Left cardiac atrium (tissue), 4 donors: ENCODE data around the gene PLCH2. TPM values are rescaled to one million over a fixed set of nuclear protein-coding genes. Genes with fewer than 3 reads are reported as not detected.

Experiments used
- ATAC-seq, 2 donors: fragments of 200-7000 bp; cut with Tn5 transposase; one replicate each; pipeline ENCODE4 v1.9.1; 2020; ENCODE audit warnings: mild to moderate bottlenecking in 2 of 2, moderate library complexity in 2 of 2
- DNase-seq: peaks from one replicate; pipeline ENCODE4 v3.0.0-alpha.2; 2020
- intact Hi-C, 2 donors: fragments of 100-400 bp; cut with DNase I; formaldehyde crosslinking; loops; one replicate each; pipeline versions ENCODE4 v1.14.1 to v1.15.1; 2022 to 2023
- total RNA-seq, 2 donors: library from RNA; stranded (reverse); fragmentation: NEBNext Ultra II Directional; extraction: Animal tissue kit (Norgen Biotek cat#: 25700); gene quantifications; one replicate each; pipeline ENCODE4 v1.2.1, GENCODE V29; 2021
- donor health status: DM: no; HTN: yes; CAD: no.
- donor health status: DM: no; HTN: yes; CAD: no; lungs with severe emphysema.
- donor health status: DM: yes; HTN: yes; CAD: no.
- donor health status: Dilated cardiomyopathy.

Gene PLCH2
- total RNA-seq, 2 donors from 2014 or later = 0.13 to 0.74 TPM

DNA sequence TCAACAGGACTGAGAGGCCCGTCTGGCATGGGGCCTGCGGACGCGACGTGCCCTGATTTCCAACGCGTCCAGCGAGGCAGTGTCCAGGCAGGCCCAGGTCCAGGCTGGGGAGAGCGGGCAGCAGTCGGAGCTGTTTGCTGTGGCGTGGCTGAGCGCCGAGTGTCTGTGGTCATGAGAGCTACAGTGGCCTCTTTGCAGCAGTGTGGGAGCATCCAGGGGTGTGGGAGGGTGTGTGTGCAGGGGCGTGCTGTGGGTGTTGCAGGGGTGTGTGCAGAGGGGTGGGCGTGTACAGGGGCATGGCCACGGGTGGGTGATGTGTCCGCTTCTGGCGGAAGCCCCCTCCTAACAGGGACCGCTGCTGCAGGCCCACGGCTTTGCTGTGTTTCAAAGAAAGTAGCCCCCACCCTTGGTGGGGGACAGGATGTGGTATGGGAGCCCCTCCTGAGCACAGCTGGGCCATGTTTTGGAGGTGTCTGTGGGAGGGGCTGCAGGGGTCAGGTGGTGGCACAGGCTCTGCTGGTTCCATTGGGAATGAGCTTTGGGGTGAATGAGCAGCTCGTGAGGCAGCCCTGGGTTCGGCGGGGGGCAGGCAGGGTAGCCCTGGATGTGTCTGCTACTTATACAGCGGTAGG is 17.7 kb downstream of the PLCH2 start:
- intact Hi-C loops = no loop called here
- ATAC-seq = no peak

GRCh38 chr1:2494323-2494693 is 18.2 kb downstream of the PLCH2 start:
- DNase-seq (no peak), ATAC-seq (peak; percentile 31 to 56)
- intact Hi-C loops = no loop called here

More for the DNA sequence above, 17.7 kb downstream of the PLCH2 start:
- no peak for DNase-seq

DNA sequence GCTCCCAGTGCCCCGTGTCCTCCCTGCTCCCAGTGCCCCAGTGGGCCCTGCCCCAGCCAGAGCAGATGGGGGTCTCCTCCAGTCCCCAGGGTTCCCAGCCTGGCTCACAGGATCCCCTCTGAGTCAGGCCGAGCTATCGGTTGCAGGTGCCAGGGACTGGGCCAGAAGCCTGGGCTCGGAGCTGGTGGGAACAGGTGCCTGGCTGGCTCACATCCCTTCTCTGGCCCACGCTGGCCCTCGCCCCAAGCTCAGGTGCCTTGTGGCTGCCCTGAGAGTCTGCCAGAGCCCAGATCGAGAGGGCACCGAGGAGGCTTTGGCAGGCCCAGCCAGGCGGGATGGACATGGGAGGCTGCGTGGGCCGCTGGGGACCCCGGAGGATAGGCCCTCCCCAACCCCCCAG is 18.9 kb downstream of the PLCH2 start:
- intact Hi-C loops = no loop called here
- ATAC-seq (no peak), DNase-seq (no peak)

DNA sequence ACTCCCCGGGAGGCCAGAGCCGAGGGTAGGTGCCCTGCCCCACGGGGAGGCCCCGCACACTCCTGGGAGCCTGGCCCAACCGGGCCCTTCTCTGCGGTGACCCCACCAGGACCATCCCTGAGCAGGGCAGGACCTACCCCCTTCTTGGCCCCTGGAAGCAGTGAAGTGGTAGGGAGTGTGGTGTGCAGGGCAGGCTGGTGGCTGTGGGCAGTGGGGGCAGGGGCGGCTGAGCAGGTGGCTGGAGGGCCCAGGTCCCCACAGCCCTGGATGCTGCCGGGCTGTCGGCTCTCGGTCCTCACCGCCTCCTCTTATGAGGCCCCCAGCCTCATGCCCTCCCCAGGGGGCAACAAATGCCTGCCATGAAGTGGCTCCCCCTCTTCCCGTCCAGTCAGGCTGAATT is 19.5 kb downstream of the PLCH2 start:
- ATAC-seq = no peak

DNA sequence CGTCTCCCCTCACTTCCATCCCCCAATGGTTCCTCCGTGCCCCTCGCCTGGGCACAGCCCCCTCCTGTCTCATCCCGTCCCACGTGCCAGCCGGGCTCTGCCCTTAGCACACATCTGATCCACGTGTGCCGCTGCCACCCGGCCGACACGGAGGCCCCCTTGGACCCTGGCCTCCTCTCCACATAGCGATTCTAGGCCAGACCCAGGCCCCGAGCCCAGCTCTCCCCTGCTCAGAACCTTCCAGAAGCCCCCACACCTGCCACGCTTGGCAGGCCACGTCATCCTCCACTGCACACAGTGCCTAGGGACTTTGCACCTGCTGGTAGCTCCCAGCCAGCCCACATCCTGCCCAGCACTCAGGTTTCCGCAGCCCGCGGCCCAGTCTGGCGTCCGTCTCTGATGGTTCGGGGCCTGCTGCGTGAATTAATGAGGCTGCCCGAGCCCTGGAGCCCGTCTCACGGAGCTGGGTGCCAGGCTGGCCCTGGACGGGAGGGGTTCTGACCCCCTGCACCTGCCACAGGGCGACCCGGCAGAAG is 20.1 kb downstream of the PLCH2 start:
- intact Hi-C loops = no loop called here
- no peak for ATAC-seq
- no peak for DNase-seq

More for the DNA sequence above, 19.5 kb downstream of the PLCH2 start:
- no peak for DNase-seq
- intact Hi-C loops = no loop called here

GRCh38 chr1:2496746-2497145 is 20.7 kb downstream of the PLCH2 start:
- intact Hi-C loops = no loop called here
- no peak for ATAC-seq

DNA sequence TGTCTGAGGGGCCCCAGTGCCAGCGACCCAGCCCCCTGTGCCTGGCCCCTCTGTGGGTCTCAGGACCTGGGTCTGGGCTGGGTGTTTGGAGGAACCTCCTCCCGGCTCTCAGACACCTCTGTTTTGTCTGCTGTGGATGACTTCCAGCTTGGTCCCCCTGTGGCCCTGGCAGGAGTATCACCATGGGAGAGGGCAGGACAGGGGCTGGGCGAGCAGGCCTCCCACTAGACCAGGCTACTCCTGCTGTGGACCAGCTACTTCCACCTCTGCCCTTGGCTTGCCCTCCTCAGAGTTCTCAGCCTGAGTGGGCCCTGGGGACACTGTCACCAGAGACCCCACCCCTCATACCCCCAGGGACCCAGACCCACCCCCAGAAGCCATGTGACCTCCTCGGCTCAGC is 21.8 kb downstream of the PLCH2 start:
- ATAC-seq (no peak), DNase-seq (no peak)
- intact Hi-C loops = no loop called here

More at GRCh38 chr1:2496746-2497145, 20.7 kb downstream of the PLCH2 start:
- no peak for DNase-seq

GRCh38 chr1:2498648-2499047 is 22.6 kb downstream of the PLCH2 start:
- intact Hi-C loops = no loop called here
- DNase-seq (no peak), ATAC-seq (no peak)

DNA sequence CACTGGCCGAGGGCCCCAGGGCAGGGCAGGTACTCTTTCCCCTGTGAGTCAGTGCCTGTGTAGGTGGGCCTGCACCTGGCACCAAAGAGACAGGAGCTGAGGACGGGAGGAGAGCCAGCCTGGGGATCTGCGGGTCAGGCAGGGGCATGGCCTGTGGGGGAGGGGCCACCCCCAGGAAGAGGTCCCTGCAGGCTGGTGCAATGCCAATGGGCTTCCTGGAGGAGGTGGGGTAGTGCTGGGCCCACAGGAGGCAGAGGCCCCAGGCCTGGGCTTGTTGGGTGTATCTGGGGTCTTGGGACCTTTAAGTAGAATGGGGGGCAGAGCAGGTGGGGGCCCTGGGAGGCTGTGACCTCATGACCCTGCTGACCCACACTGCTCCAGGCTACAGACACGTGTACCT is 23.2 kb downstream of the PLCH2 start:
- ATAC-seq (no peak), DNase-seq (no peak)
- intact Hi-C loops = no loop called here

- ATAC-seq = no peak
Measured at GRCh38 chr1:2499986-2500596, 24.0 kb downstream of the PLCH2 start.

DNA sequence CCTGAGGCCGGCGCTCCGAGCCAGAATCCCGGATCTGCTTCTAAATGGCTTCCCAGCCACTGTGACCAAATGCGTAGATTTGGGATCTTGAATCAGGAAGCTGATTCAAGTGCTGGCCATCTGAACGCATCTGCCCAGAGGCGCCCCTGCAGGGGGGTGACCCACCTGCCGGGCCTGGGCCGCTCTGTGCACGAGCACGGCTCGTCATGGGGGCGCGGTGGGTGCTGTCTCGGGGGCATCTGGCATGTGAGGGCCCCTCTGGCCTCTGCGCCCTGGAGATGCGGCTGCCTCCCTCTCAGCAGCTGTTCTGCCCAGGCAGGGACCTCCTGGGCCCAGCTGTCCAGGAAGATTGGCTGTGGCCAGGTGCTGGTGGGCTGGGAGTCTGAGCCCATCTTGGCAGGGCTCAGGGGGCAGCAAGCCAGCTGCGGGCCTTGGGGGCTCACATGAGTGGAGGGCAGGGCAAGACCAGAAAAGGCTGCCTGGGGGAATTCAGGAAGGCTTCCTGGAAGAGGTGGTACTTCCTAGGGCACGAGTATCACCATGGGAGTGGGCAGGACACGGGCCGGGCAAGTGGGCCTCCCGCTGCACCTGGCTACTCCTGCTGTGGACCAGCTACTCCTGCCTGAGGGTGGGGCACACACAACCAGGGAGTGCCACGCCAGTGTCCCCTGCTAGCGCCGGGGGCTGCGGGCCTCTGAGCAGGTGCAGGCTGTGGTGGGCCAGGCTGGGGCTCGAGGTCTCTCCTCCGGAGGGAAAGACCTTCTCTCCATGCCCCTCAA is 25.1 kb downstream of the PLCH2 start:
- intact Hi-C loops = no loop called here
- DNase-seq = no peak
- no peak for ATAC-seq

More at GRCh38 chr1:2499986-2500596, 24.0 kb downstream of the PLCH2 start:
- intact Hi-C loops = no loop called here
- no peak for DNase-seq

GRCh38 chr1:2501820-2502119 is 25.7 kb downstream of the PLCH2 start:
- intact Hi-C loops = no loop called here
- no peak for ATAC-seq
- DNase-seq = no peak

- DNase-seq (no peak), ATAC-seq (no peak)
- intact Hi-C loops = no loop called here
Measured at GRCh38 chr1:2502210-2502609, 26.1 kb downstream of the PLCH2 start.

DNA sequence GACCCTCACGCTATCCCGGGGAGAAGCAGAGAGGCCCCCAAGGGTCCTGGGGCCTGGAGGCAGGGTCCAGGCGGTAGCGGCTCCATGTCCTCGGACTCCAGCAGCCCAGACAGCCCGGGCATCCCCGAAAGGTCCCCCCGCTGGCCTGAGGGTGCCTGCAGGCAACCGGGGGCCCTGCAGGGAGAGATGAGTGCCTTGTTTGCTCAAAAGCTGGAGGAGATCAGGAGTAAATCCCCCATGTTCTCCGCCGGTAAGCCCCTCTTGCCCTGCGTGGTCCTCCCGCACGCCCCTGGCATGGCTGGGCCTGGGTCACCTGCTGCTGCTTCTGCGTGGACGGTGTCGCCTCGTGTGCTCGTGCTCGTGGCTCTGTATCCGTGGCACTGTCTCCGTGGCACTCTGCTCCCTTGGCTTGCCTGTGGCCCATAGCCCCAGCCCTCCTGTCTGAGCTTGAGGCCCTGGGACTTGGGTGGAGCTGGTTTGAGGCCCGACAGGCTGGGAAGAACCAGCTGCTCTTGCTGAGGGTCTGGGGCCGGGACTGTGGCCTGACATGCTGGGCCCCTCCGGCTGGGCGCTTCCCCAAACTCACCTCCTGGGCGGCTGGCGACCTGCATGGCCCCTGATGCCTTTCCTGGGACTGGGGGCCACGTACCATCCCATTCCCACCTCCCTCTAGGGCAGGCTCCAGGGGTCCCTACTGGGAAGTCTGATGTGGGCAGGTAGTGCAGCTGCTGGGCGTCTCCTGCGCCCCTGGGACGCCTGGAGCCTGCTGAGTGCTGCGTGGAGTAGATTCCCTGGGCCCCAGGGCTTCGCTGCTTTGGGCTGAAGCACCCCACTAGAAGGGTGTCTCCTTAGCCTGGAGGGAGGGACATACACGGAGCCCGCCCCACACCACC is 26.8 kb downstream of the PLCH2 start:
- ATAC-seq (no peak), DNase-seq (no peak)
- intact Hi-C loops = no loop called here

DNA sequence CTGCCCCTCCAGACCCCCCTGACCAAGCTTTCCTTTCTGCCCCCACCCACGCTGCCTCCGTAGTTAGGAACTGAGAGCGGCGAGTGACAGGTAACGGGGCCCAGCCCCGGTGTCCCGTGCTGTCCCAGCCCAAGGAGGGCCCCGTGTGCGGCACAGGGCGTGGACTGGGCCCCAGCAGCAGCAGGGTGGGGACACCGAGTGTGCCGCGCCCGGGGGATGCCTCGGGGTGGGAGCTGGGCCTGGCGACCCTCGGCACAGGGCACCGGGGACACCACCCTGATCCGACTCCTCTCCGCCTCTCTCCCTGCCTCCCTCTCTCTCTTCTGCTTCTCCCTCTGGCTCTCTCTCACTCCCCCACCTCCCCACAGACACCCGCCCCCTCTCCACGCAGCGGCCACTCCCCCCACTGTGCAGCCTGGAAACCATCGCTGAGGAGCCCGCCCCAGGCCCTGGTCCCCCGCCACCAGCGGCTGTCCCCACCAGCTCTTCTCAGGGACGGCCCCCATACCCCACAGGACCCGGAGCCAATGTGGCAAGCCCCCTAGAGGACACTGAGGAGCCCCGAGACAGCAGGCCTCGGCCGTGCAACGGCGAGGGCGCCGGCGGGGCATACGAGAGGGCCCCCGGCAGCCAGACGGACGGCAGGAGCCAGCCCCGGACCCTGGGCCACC is 27.6 kb downstream of the PLCH2 start:
- DNase-seq = no peak
- no peak for ATAC-seq
- intact Hi-C loops = no loop called here

DNA sequence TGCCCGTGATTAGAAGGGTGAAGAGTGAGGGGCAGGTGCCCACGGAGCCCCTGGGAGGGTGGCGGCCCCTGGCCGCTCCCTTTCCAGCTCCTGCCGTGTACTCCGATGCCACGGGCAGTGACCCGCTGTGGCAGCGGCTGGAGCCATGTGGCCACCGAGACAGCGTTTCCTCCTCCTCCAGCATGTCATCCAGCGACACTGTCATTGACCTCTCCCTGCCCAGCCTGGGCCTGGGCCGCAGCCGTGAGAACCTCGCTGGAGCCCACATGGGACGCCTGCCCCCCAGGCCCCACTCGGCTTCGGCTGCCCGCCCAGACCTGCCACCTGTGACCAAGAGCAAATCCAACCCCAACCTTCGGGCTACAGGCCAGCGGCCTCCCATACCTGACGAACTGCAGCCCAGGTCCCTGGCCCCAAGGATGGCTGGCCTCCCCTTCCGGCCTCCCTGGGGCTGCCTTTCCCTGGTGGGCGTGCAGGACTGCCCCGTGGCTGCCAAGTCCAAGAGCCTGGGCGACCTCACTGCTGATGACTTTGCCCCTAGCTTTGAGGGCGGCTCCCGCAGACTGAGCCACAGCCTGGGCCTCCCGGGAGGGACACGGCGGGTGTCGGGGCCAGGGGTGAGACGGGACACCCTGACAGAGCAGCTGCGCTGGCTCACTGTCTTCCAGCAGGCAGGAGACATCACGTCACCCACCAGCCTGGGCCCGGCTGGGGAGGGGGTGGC is 28.3 kb downstream of the PLCH2 start:
- DNase-seq = no peak
- ATAC-seq = peak in 1 of 2 donors; percentile 4
- intact Hi-C loops = no loop called here

DNA sequence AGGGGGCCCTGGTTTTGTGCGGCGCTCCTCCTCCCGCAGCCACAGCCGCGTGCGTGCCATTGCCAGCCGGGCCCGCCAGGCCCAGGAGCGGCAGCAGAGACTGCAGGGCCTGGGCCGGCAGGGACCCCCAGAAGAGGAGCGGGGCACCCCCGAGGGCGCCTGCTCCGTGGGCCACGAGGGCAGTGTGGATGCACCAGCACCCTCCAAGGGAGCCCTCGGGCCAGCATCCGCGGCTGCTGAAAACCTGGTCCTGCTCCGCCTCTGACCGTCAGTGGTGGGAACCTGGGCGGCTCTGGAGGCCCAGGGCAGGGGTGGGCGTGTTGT is 28.8 kb downstream of the PLCH2 start:
- DNase-seq = no peak
- intact Hi-C loops = no loop called here
- no peak for ATAC-seq

DNA sequence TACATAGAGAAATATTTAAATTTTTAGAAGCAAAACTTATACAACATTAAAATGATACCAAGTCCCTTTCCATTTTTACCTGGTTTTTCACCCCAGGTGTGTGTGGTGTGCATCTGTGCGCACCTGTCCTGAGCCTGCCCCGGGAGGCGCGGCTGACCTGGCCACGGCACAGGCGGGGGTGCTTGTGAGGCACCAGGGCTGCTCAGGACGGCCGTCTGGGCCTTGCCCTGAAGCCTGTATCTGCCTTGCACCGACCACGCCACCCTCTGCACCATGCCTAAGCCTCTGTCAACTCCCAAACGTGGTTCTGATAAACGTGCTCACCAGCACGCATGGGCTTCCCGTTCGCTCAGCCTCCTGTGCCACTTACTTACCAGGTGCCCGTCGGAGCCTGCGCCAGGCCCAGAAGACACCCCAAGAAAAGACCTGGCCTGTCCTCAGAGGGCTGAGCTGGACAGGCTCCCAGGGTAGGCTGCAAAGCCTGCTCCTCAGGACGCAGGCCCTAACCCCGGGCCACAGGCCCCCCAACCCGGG is 29.4 kb downstream of the PLCH2 start:
- ATAC-seq (no peak), DNase-seq (no peak)
- intact Hi-C loops = no loop called here
